Activated CD8-positive, alpha-beta memory T cell treated with anti-CD3 and anti-CD28 coated beads for 36 hours (primary cell): ENCODE measurements around the gene ARHGAP42. TPM values are rescaled to one million over a fixed set of nuclear protein-coding genes. Genes with fewer than 3 reads are reported as not detected.

Experiments
- CTCF ChIA-PET: fragments of 350-600 bp; sonication (Branson Sonifier 250); formaldehyde crosslinking; loops from one replicate; lab custom pipeline; 2021; ENCODE audit warnings: antibody characterized with exemption; lab: Charles Lee
- POLR2A ChIA-PET: fragments of 350-600 bp; sonication (Branson Sonifier 250); formaldehyde crosslinking; loops from one replicate; lab custom pipeline; 2021; ENCODE audit warnings: antibody characterized with exemption; lab: Charles Lee
- total RNA-seq, 2 experiments: library from RNA; stranded (reverse); gene quantifications; one replicate each; pipeline ENCODE4 v1.2.3, GENCODE V29; 2021

ARHGAP42 gene
- total RNA-seq, 2 experiments from 2014 or later, result 0.34 to 0.44 TPM

DNA sequence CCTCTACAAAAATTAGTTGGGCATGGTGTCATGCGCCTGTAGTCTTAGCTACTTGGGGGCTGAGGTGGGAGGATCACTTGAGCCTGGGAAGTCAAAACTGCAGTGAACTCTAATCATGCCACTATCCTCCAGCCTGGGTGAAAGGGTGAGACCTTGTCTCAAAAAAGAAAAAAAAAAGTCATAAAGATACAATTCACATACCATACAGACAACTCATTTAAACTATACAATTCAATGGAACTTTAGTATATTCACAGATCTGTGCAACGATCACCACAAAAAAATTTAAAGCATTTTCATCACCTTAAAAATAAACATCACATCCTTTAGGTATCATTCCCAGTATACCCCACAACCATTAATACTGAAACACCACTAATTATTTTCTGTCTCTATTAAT is 241.3 kb downstream of the ARHGAP42 start:
- ChIA-PET POLR2A (no interaction called here), CTCF (no interaction called here)

DNA sequence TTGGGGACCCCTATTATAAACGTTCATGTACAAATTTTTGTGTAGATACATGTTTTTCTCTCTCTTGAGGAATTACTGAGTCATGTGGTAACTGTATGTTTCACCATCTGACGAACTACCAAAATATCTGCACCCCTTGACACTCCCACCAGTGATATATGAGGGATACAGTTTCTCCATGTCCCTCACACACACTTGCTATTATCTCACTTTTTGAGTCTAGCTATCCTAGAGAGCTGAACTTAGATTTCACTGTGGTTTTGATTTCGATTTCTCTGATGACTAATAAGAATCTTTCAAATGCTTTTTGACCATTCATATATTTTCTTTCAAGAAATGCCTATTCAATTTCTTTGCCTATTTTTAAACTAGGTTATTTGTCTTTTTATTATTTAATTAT is 242.3 kb downstream of the ARHGAP42 start:
- POLR2A ChIA-PET, result no interaction called here
- CTCF ChIA-PET, result no interaction called here

GRCh38 chr11:100930185-100930778 is 243.2 kb downstream of the ARHGAP42 start:
- CTCF ChIA-PET, result no interaction called here

GRCh38 chr11:100932474-100933100 is 245.5 kb downstream of the ARHGAP42 start:
- POLR2A ChIA-PET, result no interaction called here
- CTCF ChIA-PET, result no interaction called here

More at GRCh38 chr11:100930185-100930778, 243.2 kb downstream of the ARHGAP42 start:
- POLR2A ChIA-PET, result no interaction called here

- ChIA-PET CTCF (no interaction called here), POLR2A (no interaction called here)
Measured at GRCh38 chr11:100936781-100937180, 249.7 kb downstream of the ARHGAP42 start.

- POLR2A ChIA-PET, result no interaction called here
Measured at GRCh38 chr11:100939571-100939970, 252.5 kb downstream of the ARHGAP42 start.

GRCh38 chr11:100940111-100940510 is 253.0 kb downstream of the ARHGAP42 start:
- POLR2A ChIA-PET, result no interaction called here
- CTCF ChIA-PET, result no interaction called here

More at GRCh38 chr11:100939571-100939970, 252.5 kb downstream of the ARHGAP42 start:
- CTCF ChIA-PET, result no interaction called here

DNA sequence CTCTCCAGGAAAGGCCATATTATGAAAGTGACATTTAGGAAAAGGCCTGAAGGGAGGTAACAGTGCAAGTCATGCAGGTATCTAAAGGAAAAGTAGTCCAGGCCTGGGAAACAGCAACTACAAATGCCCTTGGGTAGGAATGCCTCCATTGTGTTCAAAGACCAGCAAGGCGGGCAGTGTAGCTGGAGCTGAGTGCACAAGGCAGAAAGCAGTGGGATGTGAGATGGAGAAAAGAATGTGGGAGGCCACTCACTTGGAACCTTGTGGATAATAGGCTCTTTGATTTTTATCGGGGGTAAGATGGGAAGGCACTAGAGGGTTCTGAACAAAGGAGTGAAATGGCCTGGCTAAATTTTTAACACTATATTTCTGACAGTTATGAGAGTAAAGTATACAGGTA is 253.9 kb downstream of the ARHGAP42 start:
- ChIA-PET CTCF (no interaction called here), POLR2A (no interaction called here)

DNA sequence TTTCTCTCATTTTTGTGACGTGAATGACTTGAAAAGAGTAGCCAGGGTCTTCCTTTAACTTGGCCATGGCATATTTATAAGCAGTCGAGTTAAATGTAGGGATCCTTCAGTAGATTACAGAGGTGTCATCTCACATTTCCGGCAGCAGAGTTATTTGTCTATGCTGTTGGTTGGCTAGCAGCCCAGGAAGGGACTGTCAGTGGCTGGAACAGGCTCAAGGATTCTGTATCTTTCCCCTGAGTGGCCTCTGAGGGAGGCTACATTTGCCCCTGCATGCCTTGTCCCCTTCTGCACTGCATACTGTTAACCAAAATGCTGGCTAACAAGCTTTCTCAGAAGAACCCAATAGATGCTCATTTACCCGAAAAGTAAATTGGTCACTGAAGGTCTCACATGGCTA is 254.9 kb downstream of the ARHGAP42 start:
- POLR2A ChIA-PET, result no interaction called here
- CTCF ChIA-PET, result no interaction called here

DNA sequence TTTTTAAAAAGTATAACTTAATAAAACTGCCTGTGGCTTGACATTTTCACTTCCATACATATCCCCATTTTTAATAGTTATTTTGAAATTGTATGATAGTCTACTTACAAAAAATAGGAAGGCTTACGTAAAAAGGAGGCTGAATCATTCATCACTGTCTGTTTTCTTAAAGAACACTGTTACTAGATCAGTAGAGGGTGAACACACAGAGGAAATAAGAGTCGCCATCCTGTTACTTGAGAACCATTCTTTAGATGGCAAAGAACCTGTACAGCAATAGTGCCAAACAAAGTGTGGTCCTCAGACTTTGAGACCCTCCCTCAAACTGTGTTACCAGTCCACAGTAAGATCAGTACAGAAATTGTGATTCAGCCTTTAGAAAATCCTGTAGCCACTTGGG is 261.8 kb downstream of the ARHGAP42 start:
- ChIA-PET CTCF (no interaction called here), POLR2A (no interaction called here)

DNA sequence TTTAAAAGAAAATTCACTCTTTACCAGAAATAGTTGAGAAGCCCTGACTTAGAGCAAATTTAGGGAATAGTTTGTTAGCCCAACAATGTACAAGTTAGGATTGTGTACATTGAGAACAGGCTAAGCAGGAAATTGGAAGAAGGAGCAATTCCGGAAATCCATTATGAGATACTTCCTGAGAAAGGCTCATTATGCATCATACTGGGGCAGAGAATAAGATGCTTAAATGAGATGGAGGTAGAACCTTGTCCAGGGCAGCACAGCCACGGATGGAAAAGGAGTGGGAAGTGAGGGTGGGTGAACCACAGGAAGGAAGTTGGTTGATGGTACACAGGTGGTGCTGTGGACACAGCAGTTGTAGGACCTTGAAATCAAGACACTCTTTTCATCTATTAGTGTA is 262.4 kb downstream of the ARHGAP42 start:
- ChIA-PET CTCF (no interaction called here), POLR2A (no interaction called here)

GRCh38 chr11:100955318-100955717 is 268.2 kb downstream of the ARHGAP42 start:
- CTCF ChIA-PET, result no interaction called here
- POLR2A ChIA-PET, result no interaction called here

GRCh38 chr11:100956351-100956750 is 269.3 kb downstream of the ARHGAP42 start:
- POLR2A ChIA-PET, result no interaction called here
- CTCF ChIA-PET, result no interaction called here

DNA sequence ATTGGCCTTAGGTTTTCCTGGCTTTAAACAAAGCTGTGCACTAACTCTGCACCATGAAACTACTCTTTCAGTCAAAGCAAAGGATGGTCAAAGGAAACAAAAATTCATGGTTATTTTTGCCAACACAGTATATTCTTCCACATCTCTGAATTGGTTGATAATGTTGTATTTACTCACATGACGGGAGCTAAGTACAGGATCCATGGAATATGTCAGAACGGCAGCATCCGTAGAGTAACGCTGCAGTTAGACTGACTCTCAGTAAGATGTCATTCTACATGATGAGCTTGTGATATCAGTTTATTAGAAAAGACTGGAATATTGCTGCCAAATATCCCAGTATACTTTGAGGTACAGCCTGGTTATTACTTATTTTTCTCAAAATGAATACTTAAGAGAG is 270.4 kb downstream of the ARHGAP42 start:
- ChIA-PET CTCF (no interaction called here), POLR2A (no interaction called here)

GRCh38 chr11:100961633-100962032 is 274.5 kb downstream of the ARHGAP42 start:
- POLR2A ChIA-PET, result no interaction called here

GRCh38 chr11:100963375-100963774 is 276.3 kb downstream of the ARHGAP42 start:
- CTCF ChIA-PET, result no interaction called here
- POLR2A ChIA-PET, result no interaction called here

More at GRCh38 chr11:100961633-100962032, 274.5 kb downstream of the ARHGAP42 start:
- CTCF ChIA-PET, result no interaction called here

DNA sequence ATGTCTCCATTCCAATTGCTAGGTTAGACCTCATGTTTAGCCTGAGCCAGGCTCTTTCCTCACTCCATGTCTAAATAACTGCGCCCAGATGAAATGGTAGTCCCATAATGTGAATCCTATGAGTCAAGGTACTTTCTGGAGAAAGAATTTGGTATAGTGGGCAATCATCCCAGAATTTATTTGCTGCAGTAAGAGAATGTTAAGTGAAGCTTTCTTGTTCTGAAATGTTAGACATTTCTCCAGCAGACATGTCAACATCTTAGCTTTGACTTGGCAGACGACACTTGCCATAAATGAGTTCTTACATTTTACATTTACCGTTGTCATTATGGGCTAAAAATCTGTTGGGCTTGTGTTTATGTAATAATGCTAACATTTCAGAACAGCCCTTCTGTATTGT is 277.3 kb downstream of the ARHGAP42 start:
- ChIA-PET CTCF (no interaction called here), POLR2A (no interaction called here)

- ChIA-PET CTCF (no interaction called here), POLR2A (no interaction called here)
Measured at GRCh38 chr11:100965346-100965745, 278.3 kb downstream of the ARHGAP42 start.

DNA sequence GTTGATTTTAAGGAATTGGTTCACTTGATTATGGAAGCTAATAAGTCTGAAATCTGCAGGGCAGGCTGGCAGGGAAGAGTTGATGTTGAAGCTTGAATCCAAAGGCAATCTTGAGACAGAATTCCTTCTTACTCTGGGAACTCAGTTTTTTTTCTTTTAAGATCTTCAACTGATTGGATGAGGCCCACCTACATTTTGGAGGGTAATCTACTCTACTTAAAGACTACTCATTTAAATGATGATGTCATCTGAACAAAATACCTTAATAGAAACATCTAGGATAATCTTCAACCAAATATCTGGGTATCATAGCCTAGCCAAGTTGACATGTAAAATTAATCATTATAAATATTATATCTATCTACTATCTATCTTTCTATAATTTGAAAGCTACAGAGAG is 279.3 kb downstream of the ARHGAP42 start:
- ChIA-PET POLR2A (no interaction called here), CTCF (no interaction called here)

DNA sequence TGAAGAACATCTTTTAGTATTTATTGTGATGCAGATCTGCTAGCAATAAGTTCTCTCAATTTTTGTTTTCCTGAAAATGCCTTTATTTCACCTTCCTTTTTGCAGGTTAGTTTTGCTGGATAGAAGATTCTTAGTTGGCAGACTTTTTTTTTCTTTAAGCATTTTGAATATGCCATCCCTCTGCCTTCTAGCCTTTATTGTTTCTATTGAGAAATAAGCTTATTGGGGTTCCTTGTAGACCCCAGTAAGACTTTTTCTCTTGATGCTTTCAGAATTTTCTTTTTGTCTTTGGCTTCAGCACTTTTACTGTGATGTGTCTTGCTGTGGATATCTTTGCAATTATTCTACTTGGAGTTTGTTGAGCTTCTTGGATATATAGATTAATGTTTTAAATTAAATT is 281.9 kb downstream of the ARHGAP42 start:
- CTCF ChIA-PET, result no interaction called here
- POLR2A ChIA-PET, result no interaction called here

- POLR2A ChIA-PET, result no interaction called here
Measured at GRCh38 chr11:100970283-100971164, 283.4 kb downstream of the ARHGAP42 start.

More at GRCh38 chr11:100970283-100971164, 283.4 kb downstream of the ARHGAP42 start:
- CTCF ChIA-PET, result no interaction called here
